B cell (primary cell): Measurements from ENCODE around the gene SLC9A9.

Experiments
- CTCF ChIP-seq: fragments of 200-600 bp; IDR thresholded peaks from one replicate; pipeline ENCODE4 v1.8.0; 2022; ENCODE audit warnings: antibody characterized with exemption, mild to moderate bottlenecking
- EZH2 ChIP-seq: IDR thresholded peaks from 2 replicates; pipeline ENCODE4 v1.6.1; 2012; ENCODE audit warnings: borderline replicate concordance, low read depth, mild to moderate bottlenecking, moderate library complexity, low read length; ENCODE audit not compliant: insufficient read depth, poor library complexity, severe bottlenecking

- no peak for TF ChIP-seq CTCF
- TF ChIP-seq EZH2: no peak
These were observed 591.9 kb downstream of the SLC9A9 start for GRCh38 chr3:143256416-143256815.
